ENCODE measurements around the gene OXLD1. TPM values are rescaled to one million over a fixed set of nuclear protein-coding genes. Genes with fewer than 3 reads are reported as not detected.

The OXLD1 gene
- total RNA-seq, 1 experiment from 2014 or later: 78.7 TPM

GRCh38 chr17:81667754-81668153 is 1.3 kb upstream of the OXLD1 start:
- peak; percentile 57 for DNase-seq
- Histone ChIP-seq H3K9me2 (replicated peaks; ENCODE audit: insufficient read depth, low read length) (no peaks in the 10 kb centered on the region), H3K4me2 (ENCODE audit: low read depth, low read length, poor library complexity, severe bottlenecking) (peak overlapping the region; percentile 97), H3K27me3 (ENCODE audit: low read length) (no peaks in the 10 kb centered on the region), H4K20me1 (ENCODE audit: insufficient read depth, low read depth, low read length) (no peaks in the 10 kb centered on the region), H3K27ac (ENCODE audit: low read length) (no peak overlapping the region), H3K4me1 (ENCODE audit: low read length) (peaks cover 24% of the 10 kb centered on the region), H3K79me2 (ENCODE audit: low read length) (peaks cover 43% of the 10 kb centered on the region), H2AFZ (ENCODE audit: low read length) (no peak overlapping the region), H3K4me3 (ENCODE audit: low read length) (peak overlapping the region; percentile 96), H3K36me3 (ENCODE audit: insufficient read depth, low read length) (peaks cover 43% of the 10 kb centered on the region), H3K9ac (ENCODE audit: low read length) (peak overlapping the region; percentile 99), H3K9me3 (ENCODE audit: low read length) (no peaks in the 10 kb centered on the region)

GRCh38 chr17:81666092-81666341 is 388 bp downstream of the OXLD1 start:
- Histone ChIP-seq H3K9me2 (replicated peaks; ENCODE audit: insufficient read depth, low read length) (no peaks in the 10 kb centered on the region), H3K9ac (ENCODE audit: low read length) (peak overlapping the region; percentile 99), H2AFZ (ENCODE audit: low read length) (no peak overlapping the region), H3K27me3 (ENCODE audit: low read length) (no peaks in the 10 kb centered on the region), H3K4me3 (ENCODE audit: low read length) (peak overlapping the region; percentile 96), H3K79me2 (ENCODE audit: low read length) (peaks cover 43% of the 10 kb centered on the region), H3K27ac (ENCODE audit: low read length) (peak overlapping the region; percentile 86), H4K20me1 (ENCODE audit: insufficient read depth, low read depth, low read length) (no peaks in the 10 kb centered on the region), H3K36me3 (ENCODE audit: insufficient read depth, low read length) (peaks cover 37% of the 10 kb centered on the region), H3K4me2 (ENCODE audit: low read depth, low read length, poor library complexity, severe bottlenecking) (peak overlapping the region; percentile 97), H3K4me1 (ENCODE audit: low read length) (peaks cover 24% of the 10 kb centered on the region), H3K9me3 (ENCODE audit: low read length) (no peaks in the 10 kb centered on the region)
- peak; percentile 70 for DNase-seq

GRCh38 chr17:81665205-81666091 is 957 bp downstream of the OXLD1 start:
- Histone ChIP-seq H3K9me3 (ENCODE audit: low read length) (no peaks in the 10 kb centered on the region), H3K27ac (ENCODE audit: low read length) (peak overlapping the region; percentile 86), H4K20me1 (ENCODE audit: insufficient read depth, low read depth, low read length) (no peaks in the 10 kb centered on the region), H3K27me3 (ENCODE audit: low read length) (no peaks in the 10 kb centered on the region), H3K4me2 (ENCODE audit: low read depth, low read length, poor library complexity, severe bottlenecking) (peak overlapping the region; percentile 97), H3K4me1 (ENCODE audit: low read length) (peaks cover 24% of the 10 kb centered on the region), H3K79me2 (ENCODE audit: low read length) (peaks cover 43% of the 10 kb centered on the region), H3K36me3 (ENCODE audit: insufficient read depth, low read length) (peaks cover 35% of the 10 kb centered on the region), H2AFZ (ENCODE audit: low read length) (no peak overlapping the region), H3K4me3 (ENCODE audit: low read length) (peak overlapping the region; percentile 96), H3K9me2 (replicated peaks; ENCODE audit: insufficient read depth, low read length) (no peaks in the 10 kb centered on the region), H3K9ac (ENCODE audit: low read length) (peak overlapping the region; percentile 99)
- DNase-seq: peak; percentile 88

- H3K79me2 ChIP-seq (ENCODE audit: low read length): peaks cover 40% of the 10 kb centered on the region
- H3K4me1 ChIP-seq (ENCODE audit: low read length): peaks cover 24% of the 10 kb centered on the region
- H3K27me3 ChIP-seq (ENCODE audit: low read length): no peaks in the 10 kb centered on the region
- no peak overlapping the region for H3K27ac ChIP-seq (ENCODE audit: low read length)
- H3K9ac ChIP-seq (ENCODE audit: low read length): no peak overlapping the region
- H4K20me1 ChIP-seq (ENCODE audit: insufficient read depth, low read depth, low read length): no peaks in the 10 kb centered on the region
- no peaks in the 10 kb centered on the region for H3K9me3 ChIP-seq (ENCODE audit: low read length)
- no peak overlapping the region for H3K4me2 ChIP-seq (ENCODE audit: low read depth, low read length, poor library complexity, severe bottlenecking)
- peaks cover 24% of the 10 kb centered on the region; the same call in 1 of the 2 replicates for H3K36me3 ChIP-seq (ENCODE audit: insufficient read depth, low read length)
- DNase-seq: no peak
- H3K9me2 ChIP-seq (replicated peaks; ENCODE audit: insufficient read depth, low read length): no peaks in the 10 kb centered on the region
- H3K4me3 ChIP-seq (ENCODE audit: low read length): no peak overlapping the region
- no peak overlapping the region for H2AFZ ChIP-seq (ENCODE audit: low read length)
These were observed 2.3 kb downstream of the OXLD1 start for GRCh38 chr17:81664051-81664470.

- H3K4me3 ChIP-seq (ENCODE audit: low read length): no peak overlapping the region
- no peak for DNase-seq
- no peak overlapping the region for H3K9ac ChIP-seq (ENCODE audit: low read length)
- no peak overlapping the region for H2AFZ ChIP-seq (ENCODE audit: low read length)
- H3K27ac ChIP-seq (ENCODE audit: low read length): no peak overlapping the region
- peaks cover 12% of the 10 kb centered on the region for H3K4me1 ChIP-seq (ENCODE audit: low read length)
- H3K36me3 ChIP-seq (ENCODE audit: insufficient read depth, low read length): peaks cover 13% of the 10 kb centered on the region; the same call in 1 of the 2 replicates
- peaks cover 22% of the 10 kb centered on the region for H3K79me2 ChIP-seq (ENCODE audit: low read length)
- H3K27me3 ChIP-seq (ENCODE audit: low read length): no peaks in the 10 kb centered on the region
- no peaks in the 10 kb centered on the region for H4K20me1 ChIP-seq (ENCODE audit: insufficient read depth, low read depth, low read length)
- H3K9me2 ChIP-seq (replicated peaks; ENCODE audit: insufficient read depth, low read length): no peaks in the 10 kb centered on the region
- no peaks in the 10 kb centered on the region for H3K9me3 ChIP-seq (ENCODE audit: low read length)
- H3K4me2 ChIP-seq (ENCODE audit: low read depth, low read length, poor library complexity, severe bottlenecking): no peak overlapping the region
These were observed 4.4 kb downstream of the OXLD1 start for GRCh38 chr17:81662002-81662401.

GRCh38 chr17:81660441-81660840 is 6.0 kb downstream of the OXLD1 start:
- Histone ChIP-seq H3K36me3 (ENCODE audit: insufficient read depth, low read length) (peaks cover 13% of the 10 kb centered on the region; the same call in 1 of the 2 replicates), H3K9ac (ENCODE audit: low read length) (no peak overlapping the region), H3K9me2 (replicated peaks; ENCODE audit: insufficient read depth, low read length) (no peaks in the 10 kb centered on the region), H3K4me3 (ENCODE audit: low read length) (no peak overlapping the region), H3K4me2 (ENCODE audit: low read depth, low read length, poor library complexity, severe bottlenecking) (no peak overlapping the region), H4K20me1 (ENCODE audit: insufficient read depth, low read depth, low read length) (no peaks in the 10 kb centered on the region), H3K79me2 (ENCODE audit: low read length) (peaks cover 7% of the 10 kb centered on the region), H3K27ac (ENCODE audit: low read length) (no peak overlapping the region), H2AFZ (ENCODE audit: low read length) (no peak overlapping the region), H3K4me1 (ENCODE audit: low read length) (peaks cover 7% of the 10 kb centered on the region), H3K27me3 (ENCODE audit: low read length) (no peaks in the 10 kb centered on the region), H3K9me3 (ENCODE audit: low read length) (no peaks in the 10 kb centered on the region)
- no peak for DNase-seq

- no peaks in the 10 kb centered on the region for H3K36me3 ChIP-seq (ENCODE audit: insufficient read depth, low read length)
- DNase-seq: no peak
These were observed 7.4 kb downstream of the OXLD1 start for GRCh38 chr17:81659038-81659437.

GRCh38 chr17:81656835-81657234 is 9.6 kb downstream of the OXLD1 start:
- no peak overlapping the region for H2AFZ ChIP-seq (ENCODE audit: low read length)
- no peaks in the 10 kb centered on the region for H3K36me3 ChIP-seq (ENCODE audit: insufficient read depth, low read length)
- no peaks in the 10 kb centered on the region for H3K9me2 ChIP-seq (replicated peaks; ENCODE audit: insufficient read depth, low read length)
- H3K4me1 ChIP-seq (ENCODE audit: low read length): no peaks in the 10 kb centered on the region
- no peaks in the 10 kb centered on the region for H3K9me3 ChIP-seq (ENCODE audit: low read length)
- H3K4me2 ChIP-seq (ENCODE audit: low read depth, low read length, poor library complexity, severe bottlenecking): no peak overlapping the region
- no peaks in the 10 kb centered on the region for H3K27me3 ChIP-seq (ENCODE audit: low read length)
- H3K4me3 ChIP-seq (ENCODE audit: low read length): no peak overlapping the region
- DNase-seq: no peak
- H4K20me1 ChIP-seq (ENCODE audit: insufficient read depth, low read depth, low read length): no peaks in the 10 kb centered on the region
- no peak overlapping the region for H3K27ac ChIP-seq (ENCODE audit: low read length)
- no peaks in the 10 kb centered on the region for H3K79me2 ChIP-seq (ENCODE audit: low read length)
- no peak overlapping the region for H3K9ac ChIP-seq (ENCODE audit: low read length)

More at GRCh38 chr17:81659038-81659437, 7.4 kb downstream of the OXLD1 start:
- no peaks in the 10 kb centered on the region for H3K79me2 ChIP-seq (ENCODE audit: low read length)
- H3K9me2 ChIP-seq (replicated peaks; ENCODE audit: insufficient read depth, low read length): no peaks in the 10 kb centered on the region
- H3K4me2 ChIP-seq (ENCODE audit: low read depth, low read length, poor library complexity, severe bottlenecking): no peak overlapping the region
- H4K20me1 ChIP-seq (ENCODE audit: insufficient read depth, low read depth, low read length): no peaks in the 10 kb centered on the region
- no peaks in the 10 kb centered on the region for H3K4me1 ChIP-seq (ENCODE audit: low read length)
- no peak overlapping the region for H3K27ac ChIP-seq (ENCODE audit: low read length)
- H2AFZ ChIP-seq (ENCODE audit: low read length): no peak overlapping the region
- H3K9me3 ChIP-seq (ENCODE audit: low read length): no peaks in the 10 kb centered on the region
- H3K27me3 ChIP-seq (ENCODE audit: low read length): no peaks in the 10 kb centered on the region
- no peak overlapping the region for H3K4me3 ChIP-seq (ENCODE audit: low read length)
- no peak overlapping the region for H3K9ac ChIP-seq (ENCODE audit: low read length)

Measured in Karpas-422 (cell line).